Mucosa of descending colon (tissue), 3 donors: ENCODE data around the gene DAZAP2. TPM values are rescaled to one million over a fixed set of nuclear protein-coding genes. Genes with fewer than 3 reads are reported as not detected.
"Not testable (repeated sequence)": the region's sequence is repeated elsewhere in the genome, so short reads cannot be mapped to it uniquely, and the experiment has no call there.

Experiments used
- ATAC-seq: fragments of 200-7000 bp; cut with Tn5 transposase; one replicate; pipeline ENCODE4 v1.9.1; 2020; ENCODE audit warnings: mild to moderate bottlenecking, moderate library complexity
- DNase-seq, 3 donors: peaks; one replicate each; pipeline ENCODE4 v3.0.0-alpha.2; 2020
- H3K36me3 ChIP-seq: fragments of 200-600 bp; one replicate; pipeline ENCODE4 v1.8.0; 2021; ENCODE audit warnings: low read depth, mild to moderate bottlenecking
- H3K4me1 ChIP-seq: fragments of 200-600 bp; one replicate; pipeline ENCODE4 v1.8.0; 2021; ENCODE audit warnings: low read depth, mild to moderate bottlenecking
- H3K4me3 ChIP-seq: fragments of 200-600 bp; one replicate; pipeline ENCODE4 v1.8.0; 2021; ENCODE audit warnings: mild to moderate bottlenecking
- H3K9me3 ChIP-seq: fragments of 200-600 bp; one replicate; pipeline ENCODE4 v1.8.0; 2021; ENCODE audit warnings: mild to moderate bottlenecking
- CTCF ChIP-seq: fragments of 200-600 bp; IDR thresholded peaks from one replicate; pipeline ENCODE4 v1.8.0; 2022; ENCODE audit warnings: antibody characterized with exemption, mild to moderate bottlenecking
- intact Hi-C, 2 donors: fragments of 100-400 bp; cut with DNase I in 1 of 2; cut with micrococcal nuclease in 1 of 2; formaldehyde crosslinking; loops; one replicate each; pipeline versions ENCODE4 v1.11.0 to v1.11.1; 2022; cut with DNase I, micrococcal nuclease
- total RNA-seq, 3 donors: library from RNA; stranded (reverse); fragmentation: NEBNext Ultra II Directional in 2 of 3; extraction: Animal tissue kit (Norgen Biotek cat#: 25700) in 2 of 3; gene quantifications; one replicate each; pipeline versions ENCODE4 v1.2.1 to v1.2.4, GENCODE V29; 2021 to 2023
- donor health status: DM: no; HTN: no; CAD: no; lungs with moderate emphysema.
- donor health status: DM: no; HTN: no; CAD: no.
- donor health status: DM: no; HTN: yes; CAD: no.

The DAZAP2 gene
- total RNA-seq, 3 donors from 2014 or later: 211 to 334 (median 329) TPM

DNA sequence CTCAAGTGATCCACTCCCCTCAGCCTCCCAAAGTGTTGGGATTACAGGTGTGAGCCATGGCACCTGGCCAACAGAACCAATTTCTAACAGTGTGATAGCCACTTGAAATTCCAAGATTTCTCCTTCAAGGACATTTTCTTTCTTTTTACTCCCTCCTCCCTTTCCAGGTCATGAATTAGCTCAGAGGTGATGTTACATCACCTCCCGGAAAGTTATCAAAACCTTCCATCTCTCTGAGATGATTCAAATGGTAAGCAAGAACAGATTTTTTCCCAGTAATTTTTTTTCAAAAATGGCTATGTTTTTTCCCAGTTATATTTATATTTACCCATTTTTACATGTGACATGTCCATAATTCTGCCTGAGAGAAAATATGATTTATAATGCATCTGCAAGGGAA, 47.2 kb downstream of the DAZAP2 start:
- ATAC-seq (no peak), DNase-seq (no peak)
- no peaks in the 10 kb centered on the region for H3K9me3 ChIP-seq
- H3K36me3 ChIP-seq: no peaks in the 10 kb centered on the region
- intact Hi-C loops: no loop called here
- H3K4me1 ChIP-seq: no peaks in the 10 kb centered on the region
- no peak for TF ChIP-seq CTCF
- H3K4me3 ChIP-seq: no peak overlapping the region

- H3K4me3 ChIP-seq, intact Hi-C loops, H3K36me3 ChIP-seq, H3K9me3 ChIP-seq, H3K4me1 ChIP-seq: not testable (repeated sequence)
- DNase-seq (peak; percentile 91 to 93 (median 91)), ATAC-seq (peak; percentile 100)
These were observed 53.2 kb downstream of the DAZAP2 start for GRCh38 chr12:51291603-51292513.

Other genes with a start within 250 kb of the DAZAP2 start
- 10 to 100 TPM; 32.3 to 48.9 (median 43.0) TPM for gene SLC11A2, start 212.4 kb upstream of the DAZAP2 start, total RNA-seq
- gene LETMD1, start 190.5 kb upstream of the DAZAP2 start, total RNA-seq: 10 to 100 TPM; 67.4 to 74.2 (median 72.7) TPM
- gene CSRNP2, start 155.2 kb upstream of the DAZAP2 start, total RNA-seq: 10 to 100 TPM; 16.8 to 29.5 (median 16.9) TPM
- 10 to 100 TPM; 28.3 to 31.4 (median 28.4) TPM for gene TFCP2, start 65.7 kb upstream of the DAZAP2 start, total RNA-seq
- gene POU6F1, start 20.8 kb upstream of the DAZAP2 start, total RNA-seq: 10 to 100 TPM in 1 of 3 donors, 1 to 10 TPM in 2; 3.9 to 21.4 (median 5.1) TPM
- 10 to 100 TPM; 35.0 to 88.6 (median 85.6) TPM for gene SMAGP, start 31.6 kb downstream of the DAZAP2 start, total RNA-seq
- 1 to 10 TPM; 5.6 to 9.8 (median 7.3) TPM for gene BIN2, start 85.3 kb downstream of the DAZAP2 start, total RNA-seq
- gene CELA1, start 107.9 kb downstream of the DAZAP2 start, total RNA-seq: not detected
- 10 to 100 TPM; 10.7 to 20.6 (median 17.9) TPM for gene GALNT6, start 152.6 kb downstream of the DAZAP2 start, total RNA-seq
- gene SLC4A8, start 186.0 kb downstream of the DAZAP2 start, total RNA-seq: 1 to 10 TPM in 2 of 3 donors, under 1 TPM in 1; 0.84 to 1.8 (median 1.5) TPM